Measurements from ENCODE around the gene NOL4L.

The NOL4L gene

DNA sequence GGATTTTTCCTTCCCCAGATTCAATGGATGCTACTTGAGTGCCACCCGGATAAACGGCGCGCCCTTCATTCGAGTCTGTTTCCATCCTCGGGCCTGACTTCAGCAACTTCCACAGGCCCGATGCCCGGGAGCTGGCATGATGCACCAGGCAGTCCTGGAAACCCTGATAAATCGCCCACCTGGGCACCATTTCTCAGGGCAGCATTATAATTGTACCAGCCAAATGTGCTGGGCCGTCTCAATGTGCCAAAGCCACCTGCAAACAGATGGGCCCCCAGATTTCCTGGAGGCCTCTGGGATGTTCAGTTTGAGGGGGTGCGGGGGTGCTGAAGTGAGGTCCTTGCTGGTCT is 65.8 kb downstream of the NOL4L start:
- TF ChIP-seq, protein P1, sequence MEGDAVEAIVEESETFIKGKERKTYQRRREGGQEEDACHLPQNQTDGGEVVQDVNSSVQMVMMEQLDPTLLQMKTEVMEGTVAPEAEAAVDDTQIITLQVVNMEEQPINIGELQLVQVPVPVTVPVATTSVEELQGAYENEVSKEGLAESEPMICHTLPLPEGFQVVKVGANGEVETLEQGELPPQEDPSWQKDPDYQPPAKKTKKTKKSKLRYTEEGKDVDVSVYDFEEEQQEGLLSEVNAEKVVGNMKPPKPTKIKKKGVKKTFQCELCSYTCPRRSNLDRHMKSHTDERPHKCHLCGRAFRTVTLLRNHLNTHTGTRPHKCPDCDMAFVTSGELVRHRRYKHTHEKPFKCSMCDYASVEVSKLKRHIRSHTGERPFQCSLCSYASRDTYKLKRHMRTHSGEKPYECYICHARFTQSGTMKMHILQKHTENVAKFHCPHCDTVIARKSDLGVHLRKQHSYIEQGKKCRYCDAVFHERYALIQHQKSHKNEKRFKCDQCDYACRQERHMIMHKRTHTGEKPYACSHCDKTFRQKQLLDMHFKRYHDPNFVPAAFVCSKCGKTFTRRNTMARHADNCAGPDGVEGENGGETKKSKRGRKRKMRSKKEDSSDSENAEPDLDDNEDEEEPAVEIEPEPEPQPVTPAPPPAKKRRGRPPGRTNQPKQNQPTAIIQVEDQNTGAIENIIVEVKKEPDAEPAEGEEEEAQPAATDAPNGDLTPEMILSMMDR (conservative IDR thresholded peaks at IDR 0.05), result no peak
- H3K27ac ChIP-seq, result no peak overlapping the region

GRCh38 chr20:32518593-32519380 is 66.3 kb downstream of the NOL4L start:
- TF ChIP-seq, protein P1 (conservative IDR thresholded peaks at IDR 0.05), result no peak
- no peak overlapping the region for H3K27ac ChIP-seq

- no peak overlapping the region for H3K27ac ChIP-seq
- TF ChIP-seq, protein P1 (conservative IDR thresholded peaks at IDR 0.05), result no peak
Measured at GRCh38 chr20:32517914-32518592, 67.1 kb downstream of the NOL4L start.

GRCh38 chr20:32517518-32517873 is 67.6 kb downstream of the NOL4L start:
- TF ChIP-seq, protein P1 (conservative IDR thresholded peaks at IDR 0.05), result no peak
- no peak overlapping the region for H3K27ac ChIP-seq

- no peak overlapping the region for H3K27ac ChIP-seq
- TF ChIP-seq, protein P1 (conservative IDR thresholded peaks at IDR 0.05), result no peak
Measured at GRCh38 chr20:32516583-32517517, 68.3 kb downstream of the NOL4L start.

- no peak overlapping the region for H3K27ac ChIP-seq
- TF ChIP-seq, protein P1 (conservative IDR thresholded peaks at IDR 0.05), result no peak
Measured at GRCh38 chr20:32515631-32516101, 69.5 kb downstream of the NOL4L start.

DNA sequence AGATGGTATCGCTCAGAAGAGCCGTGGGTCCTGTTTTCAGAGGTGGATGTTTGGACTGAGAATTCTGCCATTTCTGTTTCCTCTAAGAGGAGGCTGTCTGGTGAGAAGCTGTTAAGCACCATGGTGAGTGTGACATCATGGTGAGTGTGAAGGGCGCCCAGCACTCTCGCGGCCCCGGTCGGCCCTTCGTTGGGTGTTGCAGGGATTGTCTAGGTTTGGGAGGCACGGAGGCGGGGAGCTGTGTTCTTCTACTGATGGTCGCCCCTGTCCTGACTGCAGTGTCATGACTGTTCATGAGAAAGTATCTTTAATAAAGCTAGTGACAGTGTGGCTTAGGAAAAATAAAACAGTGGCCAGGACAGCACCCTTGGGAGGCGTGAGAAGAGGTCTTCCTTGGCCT is 70.4 kb downstream of the NOL4L start:
- TF ChIP-seq, protein P1 (conservative IDR thresholded peaks at IDR 0.05), result no peak
- no peak overlapping the region for H3K27ac ChIP-seq
